DOHH2 (cell line): ENCODE data around the gene MRPS18A.

Experiments
- H3F3A ChIP-seq: fragments of 200-600 bp; sonication (generic), shearing (Covaris generic); 2 replicates; pipeline ENCODE4 v1.6.0; 2016; ENCODE audit warnings: antibody characterized with exemption, mild to moderate bottlenecking; ENCODE audit not compliant: control insufficient read depth, insufficient read depth
- H3K27ac ChIP-seq: fragments of 200-600 bp; sonication (generic); 2 replicates; pipeline ENCODE4 v1.5.1; 2014; ENCODE audit warnings: low read depth, mild to moderate bottlenecking, low read length, moderate library complexity
- H3K27me3 ChIP-seq: fragments of 200-600 bp; sonication (generic); 2 replicates; pipeline ENCODE4 v1.6.1; 2014; ENCODE audit warnings: mild to moderate bottlenecking, low read length, mixed read lengths; ENCODE audit not compliant: control insufficient read depth
- H3K36me3 ChIP-seq: fragments of 200-600 bp; sonication (generic); 2 replicates; pipeline ENCODE4 v1.6.1; 2014; ENCODE audit warnings: mild to moderate bottlenecking, low read length, moderate library complexity, mixed read lengths; ENCODE audit not compliant: control insufficient read depth
- H3K4me1 ChIP-seq: fragments of 200-600 bp; sonication (generic); 2 replicates; pipeline ENCODE4 v1.6.1; 2014; ENCODE audit warnings: mild to moderate bottlenecking, low read length, mixed read lengths; ENCODE audit not compliant: control insufficient read depth
- H3K4me2 ChIP-seq: fragments of 200-600 bp; sonication (generic); 2 replicates; pipeline ENCODE4 v1.6.0; 2014; ENCODE audit warnings: mild to moderate bottlenecking, low read length, moderate library complexity
- H3K4me3 ChIP-seq: fragments of 200-600 bp; sonication (generic); 2 replicates; pipeline ENCODE4 v1.5.1; 2014; ENCODE audit warnings: mild to moderate bottlenecking, low read length, mixed read lengths
- H3K79me2 ChIP-seq: fragments of 200-600 bp; sonication (generic); 2 replicates; pipeline ENCODE4 v1.6.1; 2014; ENCODE audit warnings: mild to moderate bottlenecking, low read length, mixed read lengths; ENCODE audit not compliant: control insufficient read depth
- H3K9me2 ChIP-seq: fragments of 200-600 bp; sonication (generic); replicated peaks from 2 replicates; pipeline ENCODE4 v1.6.1; 2014; ENCODE audit warnings: mild to moderate bottlenecking, low read length, mixed read lengths; ENCODE audit not compliant: control insufficient read depth
- H3K9me3 ChIP-seq: fragments of 200-600 bp; sonication (generic); 2 replicates; pipeline ENCODE4 v1.6.1; 2014; ENCODE audit warnings: antibody characterized with exemption, low read length, mixed read lengths; ENCODE audit not compliant: control insufficient read depth, insufficient read depth
- H4K20me1 ChIP-seq: fragments of 200-600 bp; sonication (generic); 2 replicates; pipeline ENCODE4 v1.6.0; 2014; ENCODE audit warnings: low read depth, mild to moderate bottlenecking, antibody characterized with exemption, low read length, moderate library complexity; ENCODE audit not compliant: control insufficient read depth, insufficient read depth
- EZH2phosphoT487 ChIP-seq: fragments of 200-600 bp; sonication (generic); IDR thresholded peaks from 2 replicates; pipeline ENCODE4 v1.6.1; 2017; ENCODE audit warnings: borderline replicate concordance, mild to moderate bottlenecking, antibody characterized with exemption, low read length, moderate library complexity, mixed read lengths
- TF ChIP-seq, protein P1 (sequence below): fragments of 200-600 bp; sonication (generic); IDR thresholded peaks from one replicate; pipeline ENCODE4 v1.5.1; 2014; ENCODE audit warnings: antibody characterized with exemption, mild to moderate bottlenecking, low read depth, low read length; ENCODE audit not compliant: poor library complexity, severe bottlenecking

MRPS18A gene

DNA sequence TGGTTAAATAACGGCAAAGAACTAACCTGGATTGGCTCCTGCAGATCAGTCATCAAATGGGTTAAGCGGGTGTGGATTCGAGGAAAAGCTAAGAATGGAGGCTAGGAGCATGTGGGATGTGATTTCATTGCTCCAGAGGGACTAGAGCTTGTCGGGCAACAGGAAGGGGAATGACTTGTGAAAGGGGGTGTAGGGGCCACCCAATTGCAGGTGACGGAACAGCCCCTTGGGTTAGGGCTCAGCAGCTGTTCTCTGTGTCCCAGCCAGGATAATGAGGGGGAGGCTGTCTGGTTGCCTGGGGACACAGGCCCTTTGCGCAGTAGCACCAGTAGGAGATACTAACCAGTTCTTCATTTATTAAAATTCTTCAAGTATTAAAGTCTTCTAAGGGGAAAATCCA, 25.0 kb upstream of the MRPS18A start:
- H3K36me3 ChIP-seq, result no peaks in the 10 kb centered on the region
- H3K9me2 ChIP-seq, result no peaks in the 10 kb centered on the region
- no peak overlapping the region for H3K27ac ChIP-seq
- no peaks in the 10 kb centered on the region for H3K79me2 ChIP-seq
- no peaks in the 10 kb centered on the region for H3K9me3 ChIP-seq
- peaks cover 41% of the 10 kb centered on the region for H3K4me1 ChIP-seq
- TF ChIP-seq EZH2phosphoT487, result no peak
- TF ChIP-seq, protein P1, sequence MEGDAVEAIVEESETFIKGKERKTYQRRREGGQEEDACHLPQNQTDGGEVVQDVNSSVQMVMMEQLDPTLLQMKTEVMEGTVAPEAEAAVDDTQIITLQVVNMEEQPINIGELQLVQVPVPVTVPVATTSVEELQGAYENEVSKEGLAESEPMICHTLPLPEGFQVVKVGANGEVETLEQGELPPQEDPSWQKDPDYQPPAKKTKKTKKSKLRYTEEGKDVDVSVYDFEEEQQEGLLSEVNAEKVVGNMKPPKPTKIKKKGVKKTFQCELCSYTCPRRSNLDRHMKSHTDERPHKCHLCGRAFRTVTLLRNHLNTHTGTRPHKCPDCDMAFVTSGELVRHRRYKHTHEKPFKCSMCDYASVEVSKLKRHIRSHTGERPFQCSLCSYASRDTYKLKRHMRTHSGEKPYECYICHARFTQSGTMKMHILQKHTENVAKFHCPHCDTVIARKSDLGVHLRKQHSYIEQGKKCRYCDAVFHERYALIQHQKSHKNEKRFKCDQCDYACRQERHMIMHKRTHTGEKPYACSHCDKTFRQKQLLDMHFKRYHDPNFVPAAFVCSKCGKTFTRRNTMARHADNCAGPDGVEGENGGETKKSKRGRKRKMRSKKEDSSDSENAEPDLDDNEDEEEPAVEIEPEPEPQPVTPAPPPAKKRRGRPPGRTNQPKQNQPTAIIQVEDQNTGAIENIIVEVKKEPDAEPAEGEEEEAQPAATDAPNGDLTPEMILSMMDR, result no peak
- H4K20me1 ChIP-seq, result no peaks in the 10 kb centered on the region
- H3K27me3 ChIP-seq, result peaks cover 22% of the 10 kb centered on the region
- peaks cover 14% of the 10 kb centered on the region for H3F3A ChIP-seq
- no peak overlapping the region for H3K4me3 ChIP-seq
- H3K4me2 ChIP-seq, result no peak overlapping the region

DNA sequence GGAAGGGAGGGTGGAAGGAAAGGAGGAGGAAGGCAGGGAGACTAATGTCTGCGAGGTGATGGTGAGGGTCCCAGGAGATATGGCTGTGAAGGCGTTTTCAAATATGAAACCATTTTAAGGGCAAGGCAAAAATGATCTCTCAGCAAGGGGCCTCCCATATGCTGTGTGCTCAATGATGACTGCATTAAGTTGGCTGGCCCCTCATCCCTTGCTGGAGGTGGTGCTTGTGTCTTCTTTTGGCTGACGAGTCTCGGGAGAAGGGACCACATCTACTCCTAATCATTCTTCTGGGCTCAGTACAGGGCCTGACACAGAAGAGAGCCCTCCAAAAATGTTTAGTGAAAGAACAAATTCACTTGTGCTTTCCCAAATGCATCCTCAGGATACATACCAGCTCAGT, 23.0 kb upstream of the MRPS18A start:
- Histone ChIP-seq H3K9me3 (no peaks in the 10 kb centered on the region), H3K36me3 (no peaks in the 10 kb centered on the region), H3K9me2 (no peaks in the 10 kb centered on the region), H3K4me1 (peaks cover 52% of the 10 kb centered on the region), H3F3A (peaks cover 17% of the 10 kb centered on the region), H3K27me3 (peaks cover 37% of the 10 kb centered on the region), H4K20me1 (no peaks in the 10 kb centered on the region), H3K79me2 (no peaks in the 10 kb centered on the region), H3K4me3 (no peak overlapping the region), H3K27ac (no peak overlapping the region), H3K4me2 (no peak overlapping the region)
- no peak for TF ChIP-seq EZH2phosphoT487
- TF ChIP-seq, protein P1, result no peak

DNA sequence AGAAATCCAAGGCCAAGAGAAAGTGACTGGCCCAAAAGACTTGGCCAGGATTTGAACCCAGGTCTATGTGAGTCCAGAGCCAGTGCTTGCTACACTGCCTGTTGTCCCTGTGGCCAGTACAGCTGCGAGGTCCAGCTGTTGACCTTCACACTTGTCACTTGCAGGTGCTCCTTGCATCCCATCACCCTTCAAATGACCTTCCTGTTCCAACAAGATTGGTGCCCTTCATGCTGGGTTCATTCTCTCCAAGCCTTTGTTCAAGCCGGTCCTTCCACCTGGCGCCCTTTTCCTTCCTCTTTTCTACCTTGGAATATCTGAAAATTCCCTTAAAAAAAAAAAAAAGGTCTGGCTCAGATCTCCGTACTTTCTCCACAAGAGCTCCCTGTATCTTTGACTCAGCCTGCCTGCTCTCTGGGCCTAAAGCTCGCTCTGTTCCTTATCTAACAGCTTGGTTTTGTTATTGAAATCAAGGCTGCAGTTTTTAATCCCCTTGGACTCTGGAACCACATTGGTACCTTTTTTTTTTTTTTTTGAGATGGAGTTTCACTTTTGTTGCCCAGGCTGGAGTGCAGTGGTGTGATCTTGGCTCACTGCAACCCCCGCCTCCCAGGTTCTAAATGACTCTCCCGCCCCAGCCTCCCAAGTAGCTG, 22.2 kb upstream of the MRPS18A start:
- Histone ChIP-seq H3F3A (peaks cover 13% of the 10 kb centered on the region), H3K4me3 (no peak overlapping the region), H4K20me1 (no peaks in the 10 kb centered on the region), H3K79me2 (no peaks in the 10 kb centered on the region), H3K4me2 (no peak overlapping the region), H3K36me3 (no peaks in the 10 kb centered on the region), H3K27ac (no peak overlapping the region), H3K9me2 (no peaks in the 10 kb centered on the region), H3K4me1 (peaks cover 52% of the 10 kb centered on the region), H3K9me3 (no peaks in the 10 kb centered on the region), H3K27me3 (peaks cover 42% of the 10 kb centered on the region)
- TF ChIP-seq, protein P1, result no peak
- no peak for TF ChIP-seq EZH2phosphoT487
